CD4-positive, alpha-beta T cell treated with Interleukin-4 for 4 hours (primary cell): ENCODE results near the gene GALT.

ENCODE experiments used
- DNase-seq: peaks from one replicate; pipeline ENCODE4 v3.0.0-alpha.2; 2020

The GALT gene

GRCh38 chr9:34686231-34686630, 39.8 kb downstream of the GALT start:
- DNase-seq: no peak

- DNase-seq: no peak
Observed at GRCh38 chr9:34686732-34687131, 40.3 kb downstream of the GALT start.

GRCh38 chr9:34687276-34688030, 41.0 kb downstream of the GALT start:
- no peak for DNase-seq

- no peak for DNase-seq
Observed at GRCh38 chr9:34688329-34689115, 42.0 kb downstream of the GALT start.

- no peak for DNase-seq
Observed at GRCh38 chr9:34689116-34689470, 42.6 kb downstream of the GALT start.

- DNase-seq: no peak
Observed at GRCh38 chr9:34689512-34689911, 43.0 kb downstream of the GALT start.

GRCh38 chr9:34690983-34691935, 44.8 kb downstream of the GALT start, which contains the start of gene CCL19:
CCL19 (minus strand) TSS chr9:34691276; CDS start chr9:34691139, 137 bp downstream.
- DNase-seq: no peak

GRCh38 chr9:34691936-34692315, 45.5 kb downstream of the GALT start:
- no peak for DNase-seq

GRCh38 chr9:34693560-34693959, 47.1 kb downstream of the GALT start:
- no peak for DNase-seq

- DNase-seq: no peak
Observed at GRCh38 chr9:34694811-34695210, 48.3 kb downstream of the GALT start.
